Lower leg skin (tissue), 3 donors: ENCODE measurements around the gene ST8SIA3.

Experiments used
- CTCF ChIP-seq, 3 donors: fragments of 450-650 bp; IDR thresholded peaks; one replicate each; pipeline ENCODE4 v1.5.1; 2016; ENCODE audit warnings: antibody characterized with exemption in 3 of 3, mild to moderate bottlenecking in 3 of 3, moderate library complexity in 2 of 3
- POLR2A ChIP-seq, 2 donors: fragments of 450-650 bp; IDR thresholded peaks; one replicate each; pipeline ENCODE4 v1.6.1; 2016 to 2017; ENCODE audit warnings: antibody characterized with exemption in 2 of 2, mild to moderate bottlenecking in 1 of 2, moderate library complexity in 1 of 2

- no peak for TF ChIP-seq CTCF (IDR thresholded peaks at IDR 0.05)
- no peak for TF ChIP-seq POLR2A (IDR thresholded peaks at IDR 0.05)
Observed at GRCh38 chr18:57390044-57390443, 37.7 kb downstream of the ST8SIA3 start.
